NCI-H1417 treated with DMSO at 0.1 percent for 48 hours (cell line): Measurements from ENCODE around the gene CCT8L2.
"Not testable (repeated sequence)": the region's sequence is repeated elsewhere in the genome, so short reads cannot be mapped to it uniquely, and the experiment has no call there.

Experiments
- DNase-seq: peaks from one replicate; lab custom pipeline; 2025; lab: John Stamatoyannopoulos, UW

CCT8L2 gene

GRCh38 chr22:16595251-16595650 lies 2.6 kb upstream of the CCT8L2 start:
- not testable (repeated sequence) for DNase-seq

DNA sequence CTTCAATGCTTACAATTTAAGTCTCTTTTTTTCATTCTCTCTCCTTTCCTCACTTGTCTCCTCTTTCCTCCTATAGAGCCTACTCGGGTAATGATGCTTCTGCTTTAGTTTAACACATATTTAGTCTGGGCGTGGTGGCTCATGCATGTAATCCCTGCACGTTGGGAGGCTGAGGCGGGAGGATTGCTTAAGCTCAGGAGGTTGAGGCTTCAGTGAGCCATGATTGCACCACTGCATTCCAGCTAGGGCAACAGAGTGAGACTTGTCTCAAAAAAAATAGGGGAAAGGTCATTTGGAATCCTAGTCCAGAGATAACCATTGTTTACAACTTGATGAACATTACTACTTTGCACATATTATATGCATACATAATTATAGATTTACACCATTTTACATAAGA lies 1.4 kb upstream of the CCT8L2 start:
- no peak for DNase-seq

DNA sequence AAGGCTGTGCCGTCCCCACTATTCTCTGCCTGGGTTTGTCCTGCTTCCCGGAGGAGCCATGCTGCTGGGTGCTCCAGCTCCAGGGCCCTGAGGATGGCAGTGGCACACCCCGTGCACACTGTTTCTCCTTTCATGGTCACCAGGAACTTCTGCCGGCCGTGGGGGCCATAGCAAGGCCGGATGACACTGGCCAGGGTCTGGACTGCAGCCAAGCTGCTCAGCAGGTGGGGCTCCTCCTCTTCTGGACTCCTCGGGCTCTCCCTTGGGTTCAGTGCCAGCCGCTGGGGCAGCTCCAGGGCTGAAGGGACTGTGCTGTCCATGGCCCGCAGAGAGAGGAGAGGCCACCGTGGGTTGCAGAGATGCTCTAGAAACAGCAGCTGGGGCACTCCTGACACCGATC lies 379 bp downstream of the CCT8L2 start:
- DNase-seq: not testable (repeated sequence)

- not testable (repeated sequence) for DNase-seq
Observed at GRCh38 chr22:16591136-16591535, 1.5 kb downstream of the CCT8L2 start.

- no peak for DNase-seq
Observed at GRCh38 chr22:16586991-16587390, 5.6 kb downstream of the CCT8L2 start.

DNA sequence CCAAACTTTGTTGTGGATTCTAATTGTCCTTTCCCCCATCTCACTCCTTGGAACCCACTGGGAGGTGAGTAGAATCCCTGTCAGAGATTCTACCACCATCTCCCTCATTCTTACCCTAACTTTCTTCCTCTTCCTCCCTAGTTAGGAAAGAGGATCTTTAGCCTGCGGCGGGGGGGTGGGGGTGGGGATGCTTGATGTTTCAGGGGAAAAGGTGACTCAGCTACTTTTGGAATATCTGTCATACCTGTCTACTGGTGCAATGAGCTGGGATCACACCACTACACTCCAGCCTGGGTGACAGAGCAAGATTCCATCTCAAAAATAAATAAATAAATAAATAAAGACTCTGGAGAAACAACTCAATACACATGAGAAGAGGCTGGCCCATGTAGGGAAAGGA lies 6.4 kb downstream of the CCT8L2 start:
- DNase-seq: no peak

DNA sequence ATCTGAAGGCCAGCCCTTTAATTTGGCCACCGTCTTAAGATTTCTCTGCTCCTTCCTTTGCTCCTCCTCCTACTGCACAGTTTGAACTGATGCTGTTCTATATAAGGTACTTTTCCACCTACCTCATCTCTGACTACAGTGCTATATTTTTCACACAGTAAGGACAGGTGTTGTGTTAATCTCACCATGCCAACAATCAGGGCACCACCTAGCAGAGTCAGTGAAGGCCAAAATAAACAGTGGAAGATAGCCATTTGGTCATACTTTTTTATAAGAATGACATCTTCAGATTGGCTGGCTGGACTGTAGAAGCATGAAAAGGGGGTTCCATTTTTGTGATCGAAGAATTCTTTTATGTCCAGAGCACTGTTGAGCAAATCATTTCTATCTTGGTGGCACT lies 11.7 kb downstream of the CCT8L2 start:
- DNase-seq: not testable (repeated sequence)

DNA sequence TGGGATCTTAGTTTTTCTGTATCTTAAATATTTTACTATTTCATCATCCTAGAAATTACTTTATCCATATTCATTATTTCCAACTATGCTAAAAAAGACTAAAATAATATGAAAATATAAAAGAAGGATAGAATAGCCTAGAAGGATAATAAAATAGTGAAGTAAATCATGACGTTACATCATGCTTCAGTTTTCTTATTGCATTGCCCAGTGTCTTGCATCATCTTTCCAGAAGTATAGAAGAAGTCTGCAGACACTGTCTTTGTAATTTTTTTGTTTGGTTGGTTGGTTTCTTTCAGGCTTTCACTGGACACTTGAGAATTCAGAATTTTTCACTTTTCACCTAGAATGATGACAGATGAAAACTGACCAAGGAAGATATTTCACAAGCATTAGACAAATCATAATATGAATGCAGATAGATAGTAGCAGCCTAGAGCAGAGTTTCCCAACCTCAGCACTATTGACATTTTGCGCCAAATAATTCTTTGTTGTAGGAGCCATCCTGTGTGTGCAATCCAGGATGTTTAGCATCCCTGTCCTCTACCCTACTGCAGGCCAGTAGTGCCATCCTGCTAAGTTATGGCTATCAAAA lies 23.3 kb downstream of the CCT8L2 start:
- DNase-seq: not testable (repeated sequence)

DNA sequence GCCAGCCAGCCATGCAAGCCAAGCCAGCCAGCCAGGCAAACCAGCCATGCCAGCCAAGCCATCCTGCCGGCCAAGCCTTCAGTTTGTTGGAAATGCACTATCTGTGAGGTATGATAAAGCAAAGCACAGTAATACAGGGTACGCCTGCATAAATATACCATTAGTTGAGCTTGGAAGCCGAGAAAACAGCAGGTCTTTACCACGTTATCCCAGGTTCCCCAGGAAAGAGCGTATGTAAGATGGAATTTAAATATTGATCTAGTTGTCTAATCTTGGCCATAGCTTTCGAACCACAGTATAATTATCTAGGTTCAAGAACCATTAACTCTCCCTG lies 24.2 kb downstream of the CCT8L2 start:
- DNase-seq: no peak

DNA sequence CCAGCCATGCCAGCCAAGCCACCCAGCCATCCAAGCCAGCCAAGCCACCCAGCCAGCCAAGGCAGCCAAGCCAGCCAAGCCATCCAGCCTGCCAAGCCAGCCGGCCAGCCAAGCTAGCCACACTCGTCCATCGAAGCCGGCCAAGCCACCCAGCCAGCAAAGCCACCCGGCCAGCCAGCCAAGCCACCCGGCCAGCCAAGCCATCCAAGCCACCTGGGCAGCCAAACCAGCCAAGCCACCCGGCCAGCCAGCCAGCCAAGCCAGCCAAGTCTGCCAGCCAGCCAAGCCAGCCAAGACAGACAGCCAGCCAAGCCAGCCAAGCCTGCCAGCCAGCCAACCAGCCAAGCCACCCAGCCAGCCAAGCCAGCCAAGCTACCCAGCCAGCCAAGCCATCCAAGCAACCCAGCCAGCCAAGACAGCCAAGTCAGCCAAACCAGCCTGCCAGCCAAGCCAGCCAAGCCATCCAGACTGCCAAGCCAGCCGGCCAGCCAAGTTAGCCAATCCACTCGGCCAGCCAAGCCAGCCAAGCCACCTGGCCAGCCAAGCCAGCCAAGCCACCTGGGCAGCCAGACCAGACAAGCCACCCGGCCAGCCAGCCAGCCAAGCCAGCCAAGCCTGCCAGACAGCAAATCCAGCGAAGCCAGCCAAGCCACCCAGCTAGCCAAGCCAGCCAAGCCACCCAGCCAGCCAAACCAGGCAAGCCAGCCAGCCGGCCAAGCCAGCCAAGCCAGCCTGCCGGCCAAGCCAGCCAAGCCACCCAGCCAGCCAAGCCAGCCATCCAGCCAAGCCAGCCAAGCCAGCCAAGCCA lies 24.8 kb downstream of the CCT8L2 start:
- DNase-seq: not testable (repeated sequence)

GRCh38 chr22:16566421-16567151 lies 26.0 kb downstream of the CCT8L2 start:
- not testable (repeated sequence) for DNase-seq

DNA sequence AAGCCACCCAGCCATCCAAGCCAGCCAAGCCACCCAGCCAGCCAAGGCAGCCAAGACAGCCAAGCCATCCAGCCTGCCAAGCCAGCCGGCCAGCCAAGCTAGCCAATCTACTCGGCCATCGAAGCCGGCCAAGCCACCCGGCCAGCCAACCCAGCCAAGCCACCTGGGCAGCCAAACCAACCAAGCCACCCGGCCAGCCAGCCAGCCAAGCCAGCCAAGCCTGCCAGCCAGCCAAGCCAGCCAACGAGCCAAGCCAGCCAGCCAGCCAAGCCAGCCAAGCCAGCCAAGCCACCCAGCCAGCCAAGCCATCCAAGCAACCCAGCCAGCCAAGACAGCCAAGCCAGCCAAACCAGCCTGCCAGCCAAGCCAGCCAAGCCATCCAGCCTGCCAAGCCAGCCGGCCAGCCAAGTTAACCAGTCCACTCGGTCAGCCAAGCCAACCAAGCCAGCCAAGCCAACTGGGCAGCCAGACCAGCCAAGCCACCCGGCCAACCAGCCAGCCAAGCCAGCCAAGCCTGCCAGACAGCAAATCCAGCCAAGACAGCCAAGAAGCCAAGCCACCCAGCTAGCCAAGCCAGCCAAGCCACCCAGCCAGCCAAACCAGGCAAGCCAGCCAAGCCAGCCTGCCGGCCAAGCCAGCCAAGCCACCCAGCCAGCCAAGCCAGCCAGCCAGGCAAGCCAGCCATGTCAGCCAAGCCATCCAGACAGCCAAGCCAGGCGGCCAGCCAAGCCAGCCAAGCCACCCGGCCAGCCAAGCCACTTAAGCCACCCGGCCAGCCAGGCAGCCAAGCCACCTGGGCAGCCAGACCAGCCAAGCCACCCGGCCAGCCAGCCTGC lies 26.8 kb downstream of the CCT8L2 start:
- not testable (repeated sequence) for DNase-seq

- DNase-seq: not testable (repeated sequence)
Observed at GRCh38 chr22:16564837-16565584, 27.6 kb downstream of the CCT8L2 start.

GRCh38 chr22:16563555-16564520 lies 28.8 kb downstream of the CCT8L2 start:
- no peak for DNase-seq

GRCh38 chr22:16562711-16563554 lies 29.7 kb downstream of the CCT8L2 start:
- DNase-seq: no peak

DNA sequence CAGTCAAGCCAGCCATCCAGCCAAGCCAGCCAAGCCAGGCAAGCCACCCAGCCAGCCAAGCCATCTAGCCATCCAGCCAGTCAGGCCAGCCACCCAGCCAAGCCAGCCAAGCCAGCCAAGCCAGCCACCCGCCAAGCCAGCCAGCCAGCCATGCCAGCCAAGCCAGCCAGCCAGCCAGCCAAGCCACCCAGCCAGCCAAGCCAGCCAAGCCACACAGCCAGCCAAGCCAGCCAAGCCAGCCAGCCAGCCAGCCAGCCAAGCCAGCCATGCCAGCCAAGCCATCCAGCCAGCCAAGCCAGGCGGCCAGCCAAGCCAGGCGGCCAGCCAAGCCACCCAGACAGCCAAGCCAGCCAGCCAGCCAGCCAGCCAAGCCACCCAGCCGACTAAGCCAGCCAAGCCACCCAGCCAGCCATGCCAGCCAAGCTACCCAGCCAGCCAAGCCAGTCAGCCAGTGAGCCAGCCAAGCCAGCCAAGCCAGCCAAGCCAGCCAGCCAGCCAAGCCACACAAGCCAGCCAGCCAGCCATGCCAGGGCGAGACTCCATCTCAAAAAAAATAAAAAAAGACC lies 31.4 kb downstream of the CCT8L2 start:
- not testable (repeated sequence) for DNase-seq

GRCh38 chr22:16560651-16561050 lies 32.0 kb downstream of the CCT8L2 start:
- DNase-seq: not testable (repeated sequence)

- not testable (repeated sequence) for DNase-seq
Observed at GRCh38 chr22:16559996-16560395, 32.6 kb downstream of the CCT8L2 start.
